HFFc6 (cell line): ENCODE data around the gene S100PBP. TPM values are rescaled to one million over a fixed set of nuclear protein-coding genes. Genes with fewer than 3 reads are reported as not detected.

Experiments
- DNase-seq: peaks from one replicate; pipeline ENCODE4 v3.0.0-alpha.2; 2018
- H3K27ac Mint-ChIP-seq: 2 replicates; pipeline ENCODE4 v1.8.0; 2020; ENCODE audit warnings: mild to moderate bottlenecking, mixed read lengths
- H3K27me3 Mint-ChIP-seq: 2 replicates; pipeline ENCODE4 v1.8.0; 2021; ENCODE audit warnings: mild to moderate bottlenecking, moderate library complexity, mixed read lengths; ENCODE audit not compliant: insufficient read depth
- H3K36me3 Mint-ChIP-seq: 2 replicates; pipeline ENCODE4 v1.8.0; 2021; ENCODE audit warnings: low read depth, mixed read lengths
- H3K4me1 Mint-ChIP-seq: 2 replicates; pipeline ENCODE4 v1.8.0; 2020; ENCODE audit warnings: low read depth, mixed read lengths
- H3K4me3 Mint-ChIP-seq: 2 replicates; pipeline ENCODE4 v1.8.0; 2020; ENCODE audit warnings: mild to moderate bottlenecking, moderate library complexity, mixed read lengths
- H3K9me3 Mint-ChIP-seq: 2 replicates; pipeline ENCODE4 v1.8.0; 2020; ENCODE audit warnings: mild to moderate bottlenecking, mixed read lengths
- long read RNA-seq: library from polyadenylated mRNA; unstranded; transcript quantifications from one replicate; pipeline ENCODE4 v2.0.0, GENCODE V29; 2019
- total RNA-seq, 6 experiments: library from RNA; stranded (reverse); fragmentation: NEBNext Ultra II Directional; extraction: Animal tissue kit (Norgen Biotek cat#: 25700); gene quantifications; 2 replicates in 1 of 6; 3 replicates in 5 of 6; pipeline ENCODE4 v1.2.3, GENCODE V29; 2021
- TF ChIP-seq, protein P1 (sequence below): fragments of 200-600 bp; sonication (generic); IDR thresholded peaks from 2 replicates; pipeline ENCODE4 v1.5.0; 2021; ENCODE audit warnings: antibody characterized with exemption, mild to moderate bottlenecking

The S100PBP gene
- total RNA-seq = 10 to 100 TPM; 20.0 to 24.9 (median 21.6) TPM
- long read RNA-seq, full-length matches to known transcripts = 4 of 11 reads
- long read RNA-seq, partial matches to known transcripts = 2 of 11 reads
- long read RNA-seq, other reads (novel, unspliced or antisense) = 5 of 11 reads

GRCh38 chr1:32817159-32817814 is at the start of gene S100PBP, which contains the start of gene YARS1:
Gene S100PBP (plus strand): TSS chr1:32817653. CDS start chr1:32826100, 8,447 bp downstream.
Gene YARS1 (minus strand): TSS chr1:32817358. CDS start chr1:32817244, 114 bp downstream.
- TF ChIP-seq, protein P1, sequence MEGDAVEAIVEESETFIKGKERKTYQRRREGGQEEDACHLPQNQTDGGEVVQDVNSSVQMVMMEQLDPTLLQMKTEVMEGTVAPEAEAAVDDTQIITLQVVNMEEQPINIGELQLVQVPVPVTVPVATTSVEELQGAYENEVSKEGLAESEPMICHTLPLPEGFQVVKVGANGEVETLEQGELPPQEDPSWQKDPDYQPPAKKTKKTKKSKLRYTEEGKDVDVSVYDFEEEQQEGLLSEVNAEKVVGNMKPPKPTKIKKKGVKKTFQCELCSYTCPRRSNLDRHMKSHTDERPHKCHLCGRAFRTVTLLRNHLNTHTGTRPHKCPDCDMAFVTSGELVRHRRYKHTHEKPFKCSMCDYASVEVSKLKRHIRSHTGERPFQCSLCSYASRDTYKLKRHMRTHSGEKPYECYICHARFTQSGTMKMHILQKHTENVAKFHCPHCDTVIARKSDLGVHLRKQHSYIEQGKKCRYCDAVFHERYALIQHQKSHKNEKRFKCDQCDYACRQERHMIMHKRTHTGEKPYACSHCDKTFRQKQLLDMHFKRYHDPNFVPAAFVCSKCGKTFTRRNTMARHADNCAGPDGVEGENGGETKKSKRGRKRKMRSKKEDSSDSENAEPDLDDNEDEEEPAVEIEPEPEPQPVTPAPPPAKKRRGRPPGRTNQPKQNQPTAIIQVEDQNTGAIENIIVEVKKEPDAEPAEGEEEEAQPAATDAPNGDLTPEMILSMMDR = no peak

GRCh38 chr1:32768110-32768850 is 49.2 kb upstream of the S100PBP start:
- H3K4me3 Mint-ChIP-seq = no peak overlapping the region
- H3K9me3 Mint-ChIP-seq = no peaks in the 10 kb centered on the region
- peaks cover 24% of the 10 kb centered on the region for H3K4me1 Mint-ChIP-seq
- TF ChIP-seq, protein P1 = no peak
- H3K27me3 Mint-ChIP-seq = peaks cover 2% of the 10 kb centered on the region
- DNase-seq = no peak
- no peaks in the 10 kb centered on the region; the same call in 1 of the 2 replicates for H3K36me3 Mint-ChIP-seq
- no peak overlapping the region for H3K27ac Mint-ChIP-seq

More at GRCh38 chr1:32817159-32817814, at the start of gene S100PBP, which contains the start of gene YARS1:
- Mint-ChIP-seq H3K4me1 (peaks cover 37% of the 10 kb centered on the region), H3K36me3 (peaks cover 34% of the 10 kb centered on the region), H3K4me3 (peak within 1 kb of the TSS; percentile 96), H3K27ac (peak within 1 kb of the TSS; percentile 98), H3K27me3 (no peaks in the 10 kb centered on the region), H3K9me3 (no peaks in the 10 kb centered on the region)
- DNase-seq = peak; percentile 99

DNA sequence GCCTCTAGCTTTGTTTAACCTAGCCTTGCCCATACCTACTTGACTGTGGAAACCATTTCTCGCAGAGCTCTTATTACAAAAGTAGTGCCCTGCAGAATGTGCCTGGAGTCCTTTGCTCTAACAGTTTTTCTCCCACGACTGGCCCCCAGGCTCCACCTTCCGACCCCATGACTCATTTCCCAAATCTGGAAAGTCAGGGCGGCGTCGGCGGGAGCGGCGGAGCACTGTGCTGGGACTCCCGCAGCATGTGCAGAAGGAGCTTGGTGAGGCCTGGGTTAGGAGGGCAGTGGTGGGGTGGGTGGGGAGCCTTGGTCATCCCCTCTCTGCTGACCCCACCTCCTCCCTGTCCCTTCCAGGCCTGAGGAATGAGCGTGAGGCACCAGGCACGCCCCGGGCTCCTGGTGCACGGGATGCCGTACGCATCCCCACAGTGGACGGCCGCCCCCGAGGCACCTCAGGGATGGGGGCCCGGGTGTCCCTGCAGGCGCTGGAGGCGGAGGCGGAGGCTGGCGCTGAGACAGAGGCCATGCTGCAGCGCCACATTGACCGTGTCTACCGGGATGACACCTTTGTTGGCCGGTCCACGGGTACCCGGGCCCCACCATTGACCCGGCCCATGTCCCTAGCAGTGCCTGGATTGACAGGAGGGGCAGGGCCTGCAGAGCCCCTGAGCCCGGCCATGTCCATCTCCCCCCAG is 47.8 kb upstream of the S100PBP start:
- Mint-ChIP-seq H3K27ac (peak overlapping the region; percentile 66), H3K36me3 (no peaks in the 10 kb centered on the region; the same call in 1 of the 2 replicates), H3K4me3 (no peak overlapping the region; the same call in 1 of the 2 replicates), H3K4me1 (peaks cover 16% of the 10 kb centered on the region), H3K27me3 (peaks cover 2% of the 10 kb centered on the region), H3K9me3 (no peaks in the 10 kb centered on the region)
- TF ChIP-seq, protein P1 = no peak
- no peak for DNase-seq

GRCh38 chr1:32770221-32770731 is 47.2 kb upstream of the S100PBP start:
- Mint-ChIP-seq H3K27me3 (peaks cover 2% of the 10 kb centered on the region), H3K27ac (no peak overlapping the region), H3K4me1 (peaks cover 20% of the 10 kb centered on the region), H3K9me3 (no peaks in the 10 kb centered on the region), H3K4me3 (no peak overlapping the region), H3K36me3 (no peaks in the 10 kb centered on the region; the same call in 1 of the 2 replicates)
- TF ChIP-seq, protein P1 = no peak
- no peak for DNase-seq
